HepG2 (cell line): ENCODE data around the gene SPACDR. TPM values are rescaled to one million over a fixed set of nuclear protein-coding genes. Genes with fewer than 3 reads are reported as not detected.

Experiments
- KLF13 ChIP-seq: sonication (generic); formaldehyde crosslinking; IDR thresholded peaks from 2 replicates; pipeline ENCODE4 v1.4.0; 2020; ENCODE audit warnings: mild to moderate bottlenecking, missing genetic modification reagents
- NFE2L1 ChIP-seq: sonication (generic); formaldehyde crosslinking; IDR thresholded peaks from 2 replicates; pipeline ENCODE4 v1.4.0; 2020; ENCODE audit warnings: missing genetic modification reagents, mild to moderate bottlenecking, borderline replicate concordance
- PLRG1 ChIP-seq: fragments of 450-650 bp; conservative IDR thresholded peaks from 2 replicates; pipeline ENCODE4 v1.6.1; 2016
- RARG ChIP-seq: sonication (generic); formaldehyde crosslinking; IDR thresholded peaks from 2 replicates; pipeline ENCODE4 v1.4.0; 2020; ENCODE audit warnings: low read depth, mild to moderate bottlenecking, missing genetic modification reagents
- ZKSCAN5 ChIP-seq: sonication (generic); formaldehyde crosslinking; IDR thresholded peaks from 2 replicates; pipeline ENCODE4 v1.5.1; 2020; ENCODE audit warnings: mild to moderate bottlenecking, missing genetic modification reagents
- ZMYM3 ChIP-seq: sonication (generic); formaldehyde crosslinking; IDR thresholded peaks from 2 replicates; pipeline ENCODE4 v1.5.1; 2020; ENCODE audit warnings: mild to moderate bottlenecking, missing genetic modification reagents
- ZNF282 ChIP-seq: fragments of 450-650 bp; IDR thresholded peaks from 2 replicates; pipeline ENCODE4 v1.6.1; 2018; ENCODE audit not compliant: partially characterized antibody
- ZNF607 ChIP-seq: sonication (generic); formaldehyde crosslinking; IDR thresholded peaks from 2 replicates; pipeline ENCODE4 v1.5.1; 2020; ENCODE audit warnings: missing genetic modification reagents, mild to moderate bottlenecking, borderline replicate concordance
- ZNF713 ChIP-seq: sonication (generic); formaldehyde crosslinking; IDR thresholded peaks from 2 replicates; pipeline ENCODE4 v1.4.0; 2020; ENCODE audit warnings: mild to moderate bottlenecking, missing genetic modification reagents
- ZNF720 ChIP-seq: sonication (generic); formaldehyde crosslinking; IDR thresholded peaks from 2 replicates; pipeline ENCODE4 v1.4.0; 2020; ENCODE audit warnings: missing genetic modification reagents
- ZNF790 ChIP-seq: sonication (generic); formaldehyde crosslinking; IDR thresholded peaks from 2 replicates; pipeline ENCODE4 v1.8.0; 2022; ENCODE audit warnings: missing genetic modification reagents, mild to moderate bottlenecking, borderline replicate concordance
- polyA plus RNA-seq, 8 experiments: library from polyadenylated mRNA; depleted of rRNA in 3 of 8; stranded (reverse) in 7 of 8; unstranded in 1 of 8; fragments of >200 nt; fragmentation: Illumina TruSeq in 4 of 8; extraction: Trizol in 4 of 8; gene quantifications; 2 replicates each; pipeline versions ENCODE4 v1.2.1 to v1.2.3, GENCODE V29; 2011 to 2016; ENCODE audit warnings: low read depth in 4 of 8, missing spikeins in 1 of 8, mixed read lengths in 1 of 8; ENCODE audit not compliant: insufficient read depth in 1 of 8
- total RNA-seq, 5 experiments: library from RNA; depleted of rRNA; stranded (reverse); fragments of >200 nt; fragmentation: Illumina TruSeq; extraction: Trizol; gene quantifications; 2 replicates each; pipeline ENCODE4 v1.2.3, GENCODE V29; 2016; ENCODE audit warnings: low read depth in 1 of 5
- TF ChIP-seq, protein P1 (sequence below): sonication (generic); formaldehyde crosslinking; IDR thresholded peaks from 2 replicates; pipeline ENCODE4 v1.4.0; 2020; ENCODE audit warnings: mild to moderate bottlenecking, missing genetic modification reagents, borderline replicate concordance
- TF ChIP-seq, protein P2 (sequence below), 2 experiments: fragments of 450-650 bp in 1 of 2; sonication (generic) in 1 of 2; formaldehyde crosslinking; IDR thresholded peaks; 2 replicates each; pipeline versions ENCODE4 v1.5.0 to v1.8.0; 2020 to 2022; ENCODE audit warnings: mild to moderate bottlenecking in 1 of 2, missing genetic modification reagents in 1 of 2
- TF ChIP-seq, protein P3 (sequence below): IDR thresholded peaks from 2 replicates; pipeline ENCODE4 v1.6.1; 2016; ENCODE audit warnings: low read depth
- TF ChIP-seq, protein P4 (sequence below): sonication (generic); formaldehyde crosslinking; IDR thresholded peaks from 2 replicates; pipeline ENCODE4 v1.5.1; 2020; ENCODE audit warnings: mild to moderate bottlenecking, missing genetic modification reagents, moderate library complexity
- TF ChIP-seq, protein P5 (sequence below): sonication (generic); formaldehyde crosslinking; IDR thresholded peaks from 2 replicates; pipeline ENCODE4 v1.8.1; 2023; ENCODE audit warnings: mild to moderate bottlenecking, missing genetic modification reagents

SPACDR gene
- total and polyA plus RNA-seq, 2 of the 13 experiments (the other 11 are each of a cell fraction or from before 2014, with no cell fraction given), result 0.41 TPM; not detected in 1

DNA sequence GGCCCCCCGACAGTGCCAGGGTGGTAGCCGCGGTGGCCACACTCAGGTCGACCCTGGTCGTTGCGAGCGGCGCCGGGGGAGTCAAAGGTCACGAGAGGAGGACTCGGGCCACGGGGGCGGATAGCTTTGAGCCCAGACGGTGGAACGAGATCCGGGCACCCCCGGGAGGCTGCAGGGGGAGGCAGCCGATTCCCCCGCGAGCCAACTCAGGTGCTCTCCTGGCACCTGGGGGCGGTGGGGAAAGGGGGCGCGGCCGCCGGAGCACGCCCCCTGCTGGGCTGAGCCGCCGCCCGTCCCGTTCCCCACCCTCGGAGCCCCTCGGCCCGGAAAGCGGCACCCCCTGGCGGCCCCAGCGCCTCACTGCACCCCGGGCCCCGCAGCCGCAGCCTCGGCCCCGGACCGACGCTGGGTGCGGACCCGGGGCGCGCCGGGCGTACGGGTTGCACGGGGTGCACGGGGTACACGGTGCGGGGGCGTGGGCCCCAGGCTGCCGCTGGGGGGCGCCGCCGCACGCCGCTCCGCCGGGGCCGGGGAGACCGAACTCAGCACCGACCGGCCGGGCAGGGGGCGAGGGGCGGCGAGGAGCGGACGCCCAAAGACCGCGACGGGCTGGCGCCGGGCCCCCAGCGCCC lies 19.1 kb upstream of the SPACDR start (continued):
- TF ChIP-seq ZKSCAN5 (CRISPR knock-in tag) (no peak), PLRG1 (no peak), ZMYM3 (peak; percentile 43; the same call in 1 of the 2 replicates), ZNF720 (CRISPR knock-in tag) (no peak), KLF13 (no peak), ZNF713 (CRISPR knock-in tag) (no peak), ZNF282 (no peak), RARG (CRISPR knock-in tag) (no peak), NFE2L1 (CRISPR knock-in tag) (no peak), ZNF790 (CRISPR knock-in tag) (no peak), ZNF607 (CRISPR knock-in tag) (no peak)
- TF ChIP-seq, protein P1, sequence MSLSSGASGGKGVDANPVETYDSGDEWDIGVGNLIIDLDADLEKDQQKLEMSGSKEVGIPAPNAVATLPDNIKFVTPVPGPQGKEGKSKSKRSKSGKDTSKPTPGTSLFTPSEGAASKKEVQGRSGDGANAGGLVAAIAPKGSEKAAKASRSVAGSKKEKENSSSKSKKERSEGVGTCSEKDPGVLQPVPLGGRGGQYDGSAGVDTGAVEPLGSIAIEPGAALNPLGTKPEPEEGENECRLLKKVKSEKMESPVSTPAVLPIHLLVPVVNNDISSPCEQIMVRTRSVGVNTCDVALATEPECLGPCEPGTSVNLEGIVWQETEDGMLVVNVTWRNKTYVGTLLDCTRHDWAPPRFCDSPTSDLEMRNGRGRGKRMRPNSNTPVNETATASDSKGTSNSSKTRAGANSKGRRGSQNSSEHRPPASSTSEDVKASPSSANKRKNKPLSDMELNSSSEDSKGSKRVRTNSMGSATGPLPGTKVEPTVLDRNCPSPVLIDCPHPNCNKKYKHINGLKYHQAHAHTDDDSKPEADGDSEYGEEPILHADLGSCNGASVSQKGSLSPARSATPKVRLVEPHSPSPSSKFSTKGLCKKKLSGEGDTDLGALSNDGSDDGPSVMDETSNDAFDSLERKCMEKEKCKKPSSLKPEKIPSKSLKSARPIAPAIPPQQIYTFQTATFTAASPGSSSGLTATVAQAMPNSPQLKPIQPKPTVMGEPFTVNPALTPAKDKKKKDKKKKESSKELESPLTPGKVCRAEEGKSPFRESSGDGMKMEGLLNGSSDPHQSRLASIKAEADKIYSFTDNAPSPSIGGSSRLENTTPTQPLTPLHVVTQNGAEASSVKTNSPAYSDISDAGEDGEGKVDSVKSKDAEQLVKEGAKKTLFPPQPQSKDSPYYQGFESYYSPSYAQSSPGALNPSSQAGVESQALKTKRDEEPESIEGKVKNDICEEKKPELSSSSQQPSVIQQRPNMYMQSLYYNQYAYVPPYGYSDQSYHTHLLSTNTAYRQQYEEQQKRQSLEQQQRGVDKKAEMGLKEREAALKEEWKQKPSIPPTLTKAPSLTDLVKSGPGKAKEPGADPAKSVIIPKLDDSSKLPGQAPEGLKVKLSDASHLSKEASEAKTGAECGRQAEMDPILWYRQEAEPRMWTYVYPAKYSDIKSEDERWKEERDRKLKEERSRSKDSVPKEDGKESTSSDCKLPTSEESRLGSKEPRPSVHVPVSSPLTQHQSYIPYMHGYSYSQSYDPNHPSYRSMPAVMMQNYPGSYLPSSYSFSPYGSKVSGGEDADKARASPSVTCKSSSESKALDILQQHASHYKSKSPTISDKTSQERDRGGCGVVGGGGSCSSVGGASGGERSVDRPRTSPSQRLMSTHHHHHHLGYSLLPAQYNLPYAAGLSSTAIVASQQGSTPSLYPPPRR (CRISPR knock-in tag), result no peak
- TF ChIP-seq, protein P2, sequence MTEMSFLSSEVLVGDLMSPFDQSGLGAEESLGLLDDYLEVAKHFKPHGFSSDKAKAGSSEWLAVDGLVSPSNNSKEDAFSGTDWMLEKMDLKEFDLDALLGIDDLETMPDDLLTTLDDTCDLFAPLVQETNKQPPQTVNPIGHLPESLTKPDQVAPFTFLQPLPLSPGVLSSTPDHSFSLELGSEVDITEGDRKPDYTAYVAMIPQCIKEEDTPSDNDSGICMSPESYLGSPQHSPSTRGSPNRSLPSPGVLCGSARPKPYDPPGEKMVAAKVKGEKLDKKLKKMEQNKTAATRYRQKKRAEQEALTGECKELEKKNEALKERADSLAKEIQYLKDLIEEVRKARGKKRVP (CRISPR knock-in tag; IDR thresholded peaks at IDR 0.05), result no peak
- TF ChIP-seq, protein P3, sequence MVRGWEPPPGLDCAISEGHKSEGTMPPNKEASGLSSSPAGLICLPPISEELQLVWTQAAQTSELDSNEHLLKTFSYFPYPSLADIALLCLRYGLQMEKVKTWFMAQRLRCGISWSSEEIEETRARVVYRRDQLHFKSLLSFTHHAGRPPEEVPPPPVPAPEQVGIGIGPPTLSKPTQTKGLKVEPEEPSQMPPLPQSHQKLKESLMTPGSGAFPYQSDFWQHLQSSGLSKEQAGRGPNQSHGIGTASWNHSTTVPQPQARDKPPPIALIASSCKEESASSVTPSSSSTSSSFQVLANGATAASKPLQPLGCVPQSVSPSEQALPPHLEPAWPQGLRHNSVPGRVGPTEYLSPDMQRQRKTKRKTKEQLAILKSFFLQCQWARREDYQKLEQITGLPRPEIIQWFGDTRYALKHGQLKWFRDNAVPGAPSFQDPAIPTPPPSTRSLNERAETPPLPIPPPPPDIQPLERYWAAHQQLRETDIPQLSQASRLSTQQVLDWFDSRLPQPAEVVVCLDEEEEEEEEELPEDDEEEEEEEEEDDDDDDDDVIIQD (CRISPR knock-in tag), result no peak
- TF ChIP-seq, protein P4, sequence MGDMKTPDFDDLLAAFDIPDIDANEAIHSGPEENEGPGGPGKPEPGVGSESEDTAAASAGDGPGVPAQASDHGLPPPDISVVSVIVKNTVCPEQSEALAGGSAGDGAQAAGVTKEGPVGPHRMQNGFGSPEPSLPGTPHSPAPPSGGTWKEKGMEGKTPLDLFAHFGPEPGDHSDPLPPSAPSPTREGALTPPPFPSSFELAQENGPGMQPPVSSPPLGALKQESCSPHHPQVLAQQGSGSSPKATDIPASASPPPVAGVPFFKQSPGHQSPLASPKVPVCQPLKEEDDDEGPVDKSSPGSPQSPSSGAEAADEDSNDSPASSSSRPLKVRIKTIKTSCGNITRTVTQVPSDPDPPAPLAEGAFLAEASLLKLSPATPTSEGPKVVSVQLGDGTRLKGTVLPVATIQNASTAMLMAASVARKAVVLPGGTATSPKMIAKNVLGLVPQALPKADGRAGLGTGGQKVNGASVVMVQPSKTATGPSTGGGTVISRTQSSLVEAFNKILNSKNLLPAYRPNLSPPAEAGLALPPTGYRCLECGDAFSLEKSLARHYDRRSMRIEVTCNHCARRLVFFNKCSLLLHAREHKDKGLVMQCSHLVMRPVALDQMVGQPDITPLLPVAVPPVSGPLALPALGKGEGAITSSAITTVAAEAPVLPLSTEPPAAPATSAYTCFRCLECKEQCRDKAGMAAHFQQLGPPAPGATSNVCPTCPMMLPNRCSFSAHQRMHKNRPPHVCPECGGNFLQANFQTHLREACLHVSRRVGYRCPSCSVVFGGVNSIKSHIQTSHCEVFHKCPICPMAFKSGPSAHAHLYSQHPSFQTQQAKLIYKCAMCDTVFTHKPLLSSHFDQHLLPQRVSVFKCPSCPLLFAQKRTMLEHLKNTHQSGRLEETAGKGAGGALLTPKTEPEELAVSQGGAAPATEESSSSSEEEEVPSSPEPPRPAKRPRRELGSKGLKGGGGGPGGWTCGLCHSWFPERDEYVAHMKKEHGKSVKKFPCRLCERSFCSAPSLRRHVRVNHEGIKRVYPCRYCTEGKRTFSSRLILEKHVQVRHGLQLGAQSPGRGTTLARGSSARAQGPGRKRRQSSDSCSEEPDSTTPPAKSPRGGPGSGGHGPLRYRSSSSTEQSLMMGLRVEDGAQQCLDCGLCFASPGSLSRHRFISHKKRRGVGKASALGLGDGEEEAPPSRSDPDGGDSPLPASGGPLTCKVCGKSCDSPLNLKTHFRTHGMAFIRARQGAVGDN, result peak; percentile 69
- TF ChIP-seq, protein P5, sequence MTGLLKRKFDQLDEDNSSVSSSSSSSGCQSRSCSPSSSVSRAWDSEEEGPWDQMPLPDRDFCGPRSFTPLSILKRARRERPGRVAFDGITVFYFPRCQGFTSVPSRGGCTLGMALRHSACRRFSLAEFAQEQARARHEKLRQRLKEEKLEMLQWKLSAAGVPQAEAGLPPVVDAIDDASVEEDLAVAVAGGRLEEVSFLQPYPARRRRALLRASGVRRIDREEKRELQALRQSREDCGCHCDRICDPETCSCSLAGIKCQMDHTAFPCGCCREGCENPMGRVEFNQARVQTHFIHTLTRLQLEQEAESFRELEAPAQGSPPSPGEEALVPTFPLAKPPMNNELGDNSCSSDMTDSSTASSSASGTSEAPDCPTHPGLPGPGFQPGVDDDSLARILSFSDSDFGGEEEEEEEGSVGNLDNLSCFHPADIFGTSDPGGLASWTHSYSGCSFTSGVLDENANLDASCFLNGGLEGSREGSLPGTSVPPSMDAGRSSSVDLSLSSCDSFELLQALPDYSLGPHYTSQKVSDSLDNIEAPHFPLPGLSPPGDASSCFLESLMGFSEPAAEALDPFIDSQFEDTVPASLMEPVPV (CRISPR knock-in tag), result no peak
